ENCODE data around the gene CAMK2B.
A peak's percentile ranks its signal among the peaks of the same experiment; 100 is the strongest.

CAMK2B gene

GRCh38 chr7:44240983-44241510, 84.3 kb downstream of the CAMK2B start:
- no peaks in the 10 kb centered on the region for H4K20me1 ChIP-seq (ENCODE audit: insufficient read depth, low read length, poor library complexity, severe bottlenecking)
- H3K4me1 ChIP-seq (ENCODE audit: insufficient read depth, low read length, poor library complexity, severe bottlenecking) = peaks cover 5% of the 10 kb centered on the region
- H3K36me3 ChIP-seq (ENCODE audit: insufficient read depth, low read length) = no peaks in the 10 kb centered on the region
- H3F3A ChIP-seq (ENCODE audit: low read depth) = no peaks in the 10 kb centered on the region
- H3K79me2 ChIP-seq (ENCODE audit: insufficient read depth, low read length) = no peaks in the 10 kb centered on the region
- H3K9me3 ChIP-seq (ENCODE audit: insufficient read depth, low read depth, low read length) = no peaks in the 10 kb centered on the region
- H3K27me3 ChIP-seq (ENCODE audit: insufficient read depth, low read length, poor library complexity, severe bottlenecking) = no peaks in the 10 kb centered on the region
- TF ChIP-seq EZH2phosphoT487 (IDR thresholded peaks at IDR 0.05; ENCODE audit: borderline replicate concordance) (no peak), CTCF (conservative IDR thresholded peaks at IDR 0.05; ENCODE audit: low read length) (peak; percentile 86)
- H3K4me3 ChIP-seq (ENCODE audit: low read length, poor library complexity, severe bottlenecking) = peak overlapping the region; percentile 48
- H2AFZ ChIP-seq (ENCODE audit: low read length) = peak overlapping the region; percentile 88
- no peaks in the 10 kb centered on the region for H3K9me2 ChIP-seq (replicated peaks; ENCODE audit: low read depth, low read length)
- peak overlapping the region; percentile 14 for H3K9ac ChIP-seq (ENCODE audit: low read depth, low read length, poor library complexity, severe bottlenecking)
- peak overlapping the region; percentile 57 for H3K4me2 ChIP-seq (ENCODE audit: low read depth, low read length, poor library complexity, severe bottlenecking)

GRCh38 chr7:44240376-44240775, 85.0 kb downstream of the CAMK2B start:
- no peaks in the 10 kb centered on the region for H3K79me2 ChIP-seq (ENCODE audit: insufficient read depth, low read length)
- H3K4me1 ChIP-seq (ENCODE audit: insufficient read depth, low read length, poor library complexity, severe bottlenecking) = peaks cover 5% of the 10 kb centered on the region
- H3K9me3 ChIP-seq (ENCODE audit: insufficient read depth, low read depth, low read length) = no peaks in the 10 kb centered on the region
- H3K4me2 ChIP-seq (ENCODE audit: low read depth, low read length, poor library complexity, severe bottlenecking) = peak overlapping the region; percentile 57
- no peaks in the 10 kb centered on the region for H4K20me1 ChIP-seq (ENCODE audit: insufficient read depth, low read length, poor library complexity, severe bottlenecking)
- no peaks in the 10 kb centered on the region for H3K36me3 ChIP-seq (ENCODE audit: insufficient read depth, low read length)
- no peaks in the 10 kb centered on the region for H3K27me3 ChIP-seq (ENCODE audit: insufficient read depth, low read length, poor library complexity, severe bottlenecking)
- peak overlapping the region; percentile 88; the same call in 1 of the 2 replicates for H2AFZ ChIP-seq (ENCODE audit: low read length)
- TF ChIP-seq EZH2phosphoT487 (IDR thresholded peaks at IDR 0.05; ENCODE audit: borderline replicate concordance) (no peak), CTCF (conservative IDR thresholded peaks at IDR 0.05; ENCODE audit: low read length) (no peak)
- H3F3A ChIP-seq (ENCODE audit: low read depth) = no peaks in the 10 kb centered on the region
- no peak overlapping the region for H3K4me3 ChIP-seq (ENCODE audit: low read length, poor library complexity, severe bottlenecking)
- H3K9me2 ChIP-seq (replicated peaks; ENCODE audit: low read depth, low read length) = no peaks in the 10 kb centered on the region
- H3K9ac ChIP-seq (ENCODE audit: low read depth, low read length, poor library complexity, severe bottlenecking) = no peak overlapping the region

GRCh38 chr7:44239361-44239760, 86.0 kb downstream of the CAMK2B start:
- no peaks in the 10 kb centered on the region for H3K27me3 ChIP-seq (ENCODE audit: insufficient read depth, low read length, poor library complexity, severe bottlenecking)
- H3K4me2 ChIP-seq (ENCODE audit: low read depth, low read length, poor library complexity, severe bottlenecking) = no peak overlapping the region
- TF ChIP-seq CTCF (conservative IDR thresholded peaks at IDR 0.05; ENCODE audit: low read length) = no peak
- no peak for TF ChIP-seq EZH2phosphoT487 (IDR thresholded peaks at IDR 0.05; ENCODE audit: borderline replicate concordance)
- H3K79me2 ChIP-seq (ENCODE audit: insufficient read depth, low read length) = no peaks in the 10 kb centered on the region
- H3K4me3 ChIP-seq (ENCODE audit: low read length, poor library complexity, severe bottlenecking) = no peak overlapping the region
- no peaks in the 10 kb centered on the region for H3K9me2 ChIP-seq (replicated peaks; ENCODE audit: low read depth, low read length)
- no peaks in the 10 kb centered on the region for H4K20me1 ChIP-seq (ENCODE audit: insufficient read depth, low read length, poor library complexity, severe bottlenecking)
- H3K36me3 ChIP-seq (ENCODE audit: insufficient read depth, low read length) = no peaks in the 10 kb centered on the region
- no peak overlapping the region for H3K9ac ChIP-seq (ENCODE audit: low read depth, low read length, poor library complexity, severe bottlenecking)
- peaks cover 5% of the 10 kb centered on the region for H3K4me1 ChIP-seq (ENCODE audit: insufficient read depth, low read length, poor library complexity, severe bottlenecking)
- H2AFZ ChIP-seq (ENCODE audit: low read length) = no peak overlapping the region
- H3K9me3 ChIP-seq (ENCODE audit: insufficient read depth, low read depth, low read length) = no peaks in the 10 kb centered on the region
- H3F3A ChIP-seq (ENCODE audit: low read depth) = no peaks in the 10 kb centered on the region

All from Loucy (cell line).